Thoracic aorta (tissue), 2 donors: ENCODE data around the gene TMEM121. TPM values are rescaled to one million over a fixed set of nuclear protein-coding genes. Genes with fewer than 3 reads are reported as not detected.
"Not testable (repeated sequence)": the region's sequence is repeated elsewhere in the genome, so short reads cannot be mapped to it uniquely, and the experiment has no call there.

Experiments used
- ATAC-seq: fragments of 150-250 bp; one replicate; pipeline ENCODE4 v1.8.0; 2017; ENCODE audit warnings: low read depth; ENCODE audit not compliant: insufficient number of reproducible peaks, low FRiP score
- DNase-seq: peaks from one replicate; pipeline ENCODE4 v3.0.0-alpha.2; 2020; ENCODE audit warnings: low spot score
- H3K27ac ChIP-seq, 2 donors: fragments of 200-600 bp; sonication (generic); 1 replicate in 1 of 2; 2 replicates in 1 of 2; pipeline ENCODE4 v1.5.1; 2016; ENCODE audit warnings: mild to moderate bottlenecking in 2 of 2, moderate library complexity in 2 of 2
- H3K27me3 ChIP-seq: fragments of 200-600 bp; sonication (generic); replicated peaks from 2 replicates; pipeline ENCODE4 v1.6.0; 2016; ENCODE audit warnings: mild to moderate bottlenecking; ENCODE audit not compliant: insufficient read depth
- H3K36me3 ChIP-seq: fragments of 200-600 bp; sonication (generic); one replicate; pipeline ENCODE4 v1.5.1; 2016
- H3K4me1 ChIP-seq, 2 donors: fragments of 200-600 bp; sonication (generic); 1 replicate in 1 of 2; 2 replicates in 1 of 2; pipeline versions ENCODE4 v1.5.1 to v1.6.0; 2016; ENCODE audit warnings: low read depth in 2 of 2, mild to moderate bottlenecking in 1 of 2; ENCODE audit not compliant: control insufficient read depth in 1 of 2
- H3K4me3 ChIP-seq: fragments of 200-600 bp; sonication (generic); 2 replicates; pipeline ENCODE4 v1.5.1; 2016; ENCODE audit warnings: mild to moderate bottlenecking
- H3K9me3 ChIP-seq: fragments of 200-600 bp; sonication (generic); 2 replicates; pipeline ENCODE4 v1.5.1; 2016
- CTCF ChIP-seq: fragments of 200-600 bp; sonication (generic); IDR thresholded peaks from one replicate; pipeline ENCODE4 v1.5.1; 2019; ENCODE audit warnings: antibody characterized with exemption
- total RNA-seq, 2 donors: library from RNA; depleted of rRNA; stranded (reverse); fragments of >200 nt; gene quantifications; one replicate each; pipeline versions ENCODE4 v1.1.0 to v1.2.3, GENCODE V29; 2016

TMEM121 gene
- total RNA-seq, 2 donors from 2014 or later, result 2.6 to 5.5 TPM

GRCh38 chr14:105537580-105538474 is 11.4 kb downstream of the TMEM121 start:
- ATAC-seq (no peak), DNase-seq (no peak)
- peak; percentile 98 for TF ChIP-seq CTCF
- Histone ChIP-seq H3K4me3 (no peak overlapping the region), H3K4me1 (no peaks in the 10 kb centered on the region), H3K27me3 (no peaks in the 10 kb centered on the region), H3K27ac (no peak overlapping the region), H3K9me3 (no peaks in the 10 kb centered on the region), H3K36me3 (no peaks in the 10 kb centered on the region)

GRCh38 chr14:105538481-105539049 is 12.2 kb downstream of the TMEM121 start:
- peaks cover 5% of the 10 kb centered on the region for H3K9me3 ChIP-seq
- no peaks in the 10 kb centered on the region for H3K36me3 ChIP-seq
- H3K27me3 ChIP-seq, result no peaks in the 10 kb centered on the region
- DNase-seq (no peak), ATAC-seq (no peak)
- TF ChIP-seq CTCF, result no peak
- no peaks in the 10 kb centered on the region for H3K4me1 ChIP-seq
- H3K27ac ChIP-seq, result no peak overlapping the region
- H3K4me3 ChIP-seq, result no peak overlapping the region

- no peak for ATAC-seq
- DNase-seq, result no peak
Observed at GRCh38 chr14:105540811-105541210, 14.4 kb downstream of the TMEM121 start.

GRCh38 chr14:105541218-105541875 is 15.0 kb downstream of the TMEM121 start:
- Histone ChIP-seq H3K9me3 (peaks cover 5% of the 10 kb centered on the region), H3K36me3 (no peaks in the 10 kb centered on the region), H3K4me3 (no peak overlapping the region), H3K4me1 (no peaks in the 10 kb centered on the region), H3K27ac (no peak overlapping the region), H3K27me3 (no peaks in the 10 kb centered on the region)
- ATAC-seq, result no peak
- DNase-seq, result no peak
- TF ChIP-seq CTCF, result no peak

More at GRCh38 chr14:105540811-105541210, 14.4 kb downstream of the TMEM121 start:
- H3K9me3 ChIP-seq, result peaks cover 5% of the 10 kb centered on the region
- H3K4me1 ChIP-seq, result no peaks in the 10 kb centered on the region
- H3K36me3 ChIP-seq, result no peaks in the 10 kb centered on the region
- no peak for TF ChIP-seq CTCF
- H3K27ac ChIP-seq, result no peak overlapping the region
- no peaks in the 10 kb centered on the region for H3K27me3 ChIP-seq
- no peak overlapping the region for H3K4me3 ChIP-seq

GRCh38 chr14:105545676-105546075 is 19.3 kb downstream of the TMEM121 start:
- H3K4me3 ChIP-seq, ATAC-seq, DNase-seq, H3K27me3 ChIP-seq, H3K4me1 ChIP-seq, H3K9me3 ChIP-seq, H3K27ac ChIP-seq, H3K36me3 ChIP-seq: not testable (repeated sequence)

GRCh38 chr14:105546410-105546809 is 20.0 kb downstream of the TMEM121 start:
- H3K36me3 ChIP-seq, H3K4me3 ChIP-seq, DNase-seq, H3K4me1 ChIP-seq, H3K27ac ChIP-seq, ATAC-seq, H3K9me3 ChIP-seq, H3K27me3 ChIP-seq: not testable (repeated sequence)

- not testable (repeated sequence) for H3K9me3 ChIP-seq, H3K4me3 ChIP-seq, ATAC-seq, DNase-seq, H3K4me1 ChIP-seq, H3K27me3 ChIP-seq, H3K36me3 ChIP-seq, H3K27ac ChIP-seq
Observed at GRCh38 chr14:105547072-105547471, 20.7 kb downstream of the TMEM121 start.
